Esophagus squamous epithelium (tissue), 5 donors: ENCODE results near the gene ZFP64. TPM values are rescaled to one million over a fixed set of nuclear protein-coding genes. Genes with fewer than 3 reads are reported as not detected.
"Not testable (repeated sequence)": the region's sequence is repeated elsewhere in the genome, so short reads cannot be mapped to it uniquely, and the experiment has no call there.

Source experiments
- DNase-seq: peaks from one replicate; lab custom pipeline; 2025; lab: John Stamatoyannopoulos, UW
- H3K27ac ChIP-seq, 4 donors: fragments of 200-600 bp; sonication (generic); one replicate each; pipeline ENCODE4 v1.5.1; 2016 to 2019; ENCODE audit warnings: mild to moderate bottlenecking in 1 of 4
- H3K27me3 ChIP-seq, 4 donors: fragments of 200-600 bp; sonication (generic); 1 replicate in 3 of 4; 2 replicates in 1 of 4; pipeline versions ENCODE4 v1.5.1 to v1.6.0; 2017 to 2021; ENCODE audit warnings: antibody characterized with exemption in 1 of 4
- H3K36me3 ChIP-seq, 3 donors: fragments of 200-600 bp; sonication (generic); one replicate each; pipeline ENCODE4 v1.5.1; 2016 to 2019
- H3K4me1 ChIP-seq, 3 donors: fragments of 200-600 bp; sonication (generic); one replicate each; pipeline ENCODE4 v1.5.1; 2017 to 2019
- H3K4me3 ChIP-seq, 4 donors: fragments of 200-600 bp; sonication (generic); 1 replicate in 3 of 4; 2 replicates in 1 of 4; pipeline ENCODE4 v1.5.1; 2016 to 2019; ENCODE audit warnings: mild to moderate bottlenecking in 2 of 4, moderate library complexity in 1 of 4
- H3K9me3 ChIP-seq, 3 donors: fragments of 200-600 bp; sonication (generic); one replicate each; pipeline ENCODE4 v1.5.1; 2016 to 2019
- POLR2A ChIP-seq, 4 donors: fragments of 450-650 bp; IDR thresholded peaks; one replicate each; pipeline ENCODE4 v1.6.1; 2017; ENCODE audit warnings: antibody characterized with exemption in 4 of 4, mild to moderate bottlenecking in 4 of 4, moderate library complexity in 3 of 4
- WGBS, 2 donors: methylation state at CpG; one replicate each; pipeline ENCODE4 v1.1.5; 2018; 5-methylcytosine and 5-hydroxymethylcytosine counted together
- intact Hi-C: fragments of 100-400 bp; cut with DNase I; formaldehyde crosslinking; loops from one replicate; pipeline ENCODE4 v1.15.0; 2022
- total RNA-seq, 4 donors: library from RNA; depleted of rRNA; stranded (reverse); fragments of >200 nt; gene quantifications; one replicate each; pipeline ENCODE4 v1.1.0, GENCODE V29; 2016
- TF ChIP-seq, protein P1 (sequence below), 6 experiments: fragments of 450-650 bp in 4 of 6; fragments of 200-600 bp in 2 of 6; sonication (generic) in 2 of 6; IDR thresholded peaks; one replicate each; pipeline ENCODE4 v1.5.1; 2016 to 2019; ENCODE audit warnings: antibody characterized with exemption in 6 of 6, mild to moderate bottlenecking in 4 of 6, moderate library complexity in 4 of 6
- donor health status: DM: yes; HTN: yes; CAD: no.

ZFP64 gene
- total RNA-seq, 4 donors from 2014 or later = 8.9 to 16.2 (median 14.2) TPM

DNA sequence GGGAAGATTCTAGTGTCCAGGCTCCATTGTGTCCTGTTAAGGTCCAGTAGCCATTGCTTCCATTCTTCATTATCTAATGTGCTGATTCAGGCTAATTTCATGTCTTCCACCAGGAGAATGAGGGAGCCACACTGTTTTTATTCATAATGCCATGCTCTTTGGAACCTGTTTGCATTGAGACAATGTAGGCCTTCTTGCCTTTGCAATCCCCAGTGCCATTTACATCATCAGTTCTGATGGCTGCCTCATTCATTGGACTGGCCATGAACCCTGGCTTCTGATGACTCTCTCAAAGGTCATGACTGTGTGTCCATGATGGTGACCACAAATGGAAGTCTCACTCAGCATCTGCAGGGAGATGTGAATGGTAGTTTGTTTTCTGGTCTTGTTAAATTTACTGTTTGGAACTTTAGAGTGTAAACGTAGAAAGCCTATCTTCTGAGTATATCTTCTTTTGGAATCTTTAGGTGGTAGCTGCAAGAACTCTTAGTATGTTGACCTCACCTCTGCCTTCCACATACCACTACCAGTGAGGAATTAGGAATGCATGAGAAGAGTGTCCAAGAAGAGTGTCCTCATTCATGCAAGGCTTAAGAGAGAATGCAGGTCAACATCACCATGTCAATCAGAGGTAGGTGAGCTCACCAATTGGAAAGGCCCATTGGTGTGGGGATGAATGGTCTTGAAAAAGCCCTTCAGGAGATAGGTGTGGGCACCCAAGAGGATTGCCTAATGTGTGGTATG is 42.9 kb upstream of the ZFP64 start:
- Histone ChIP-seq H3K27ac (no peak overlapping the region), H3K4me1 (no peaks in the 10 kb centered on the region), H3K27me3 (no peaks in the 10 kb centered on the region), H3K9me3 (no peaks in the 10 kb centered on the region), H3K4me3 (no peak overlapping the region), H3K36me3 (no peaks in the 10 kb centered on the region)
- TF ChIP-seq, protein P1, sequence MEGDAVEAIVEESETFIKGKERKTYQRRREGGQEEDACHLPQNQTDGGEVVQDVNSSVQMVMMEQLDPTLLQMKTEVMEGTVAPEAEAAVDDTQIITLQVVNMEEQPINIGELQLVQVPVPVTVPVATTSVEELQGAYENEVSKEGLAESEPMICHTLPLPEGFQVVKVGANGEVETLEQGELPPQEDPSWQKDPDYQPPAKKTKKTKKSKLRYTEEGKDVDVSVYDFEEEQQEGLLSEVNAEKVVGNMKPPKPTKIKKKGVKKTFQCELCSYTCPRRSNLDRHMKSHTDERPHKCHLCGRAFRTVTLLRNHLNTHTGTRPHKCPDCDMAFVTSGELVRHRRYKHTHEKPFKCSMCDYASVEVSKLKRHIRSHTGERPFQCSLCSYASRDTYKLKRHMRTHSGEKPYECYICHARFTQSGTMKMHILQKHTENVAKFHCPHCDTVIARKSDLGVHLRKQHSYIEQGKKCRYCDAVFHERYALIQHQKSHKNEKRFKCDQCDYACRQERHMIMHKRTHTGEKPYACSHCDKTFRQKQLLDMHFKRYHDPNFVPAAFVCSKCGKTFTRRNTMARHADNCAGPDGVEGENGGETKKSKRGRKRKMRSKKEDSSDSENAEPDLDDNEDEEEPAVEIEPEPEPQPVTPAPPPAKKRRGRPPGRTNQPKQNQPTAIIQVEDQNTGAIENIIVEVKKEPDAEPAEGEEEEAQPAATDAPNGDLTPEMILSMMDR (IDR thresholded peaks at IDR 0.05) = no peak
- no peak for TF ChIP-seq POLR2A (IDR thresholded peaks at IDR 0.05)
- intact Hi-C loops = no loop called here
- WGBS, 2 donors = 82 to 88% methylated on average over 1 of the region's 1 CpG
- DNase-seq = no peak

DNA sequence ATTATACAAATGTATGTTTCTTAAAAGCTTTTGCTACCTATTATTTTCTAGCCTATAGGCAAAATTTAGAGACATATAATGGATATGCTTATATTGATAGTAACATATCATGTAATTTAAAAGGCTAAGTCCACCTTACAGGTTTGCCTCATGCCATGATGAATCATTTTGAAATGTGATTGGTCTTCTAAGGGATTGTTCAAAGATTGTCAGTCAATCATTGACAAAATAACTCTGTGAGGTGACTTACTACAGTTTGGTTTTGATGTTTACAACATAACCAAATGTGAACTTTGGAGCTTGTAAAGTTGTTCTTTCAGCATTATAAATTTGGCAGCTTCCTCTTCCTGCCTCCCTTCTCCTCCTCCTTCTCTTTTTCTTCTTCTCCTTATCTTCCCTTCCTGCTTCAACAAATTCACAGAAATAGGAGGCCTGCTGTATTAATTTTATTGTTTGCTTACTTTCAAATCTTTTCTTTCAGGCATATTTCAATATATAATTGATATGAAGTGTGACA is 39.7 kb upstream of the ZFP64 start:
- intact Hi-C loops = no loop called here
- no peaks in the 10 kb centered on the region for H3K9me3 ChIP-seq
- H3K27ac ChIP-seq = no peak overlapping the region
- peaks cover 0 to 4% (median 0%) of the 10 kb centered on the region in 4 donors for H3K27me3 ChIP-seq
- H3K36me3 ChIP-seq = no peaks in the 10 kb centered on the region
- H3K4me3 ChIP-seq = no peak overlapping the region
- no peak for DNase-seq
- no peaks in the 10 kb centered on the region for H3K4me1 ChIP-seq
- TF ChIP-seq POLR2A (IDR thresholded peaks at IDR 0.05) = no peak
- TF ChIP-seq, protein P1 (IDR thresholded peaks at IDR 0.05) = no peak

DNA sequence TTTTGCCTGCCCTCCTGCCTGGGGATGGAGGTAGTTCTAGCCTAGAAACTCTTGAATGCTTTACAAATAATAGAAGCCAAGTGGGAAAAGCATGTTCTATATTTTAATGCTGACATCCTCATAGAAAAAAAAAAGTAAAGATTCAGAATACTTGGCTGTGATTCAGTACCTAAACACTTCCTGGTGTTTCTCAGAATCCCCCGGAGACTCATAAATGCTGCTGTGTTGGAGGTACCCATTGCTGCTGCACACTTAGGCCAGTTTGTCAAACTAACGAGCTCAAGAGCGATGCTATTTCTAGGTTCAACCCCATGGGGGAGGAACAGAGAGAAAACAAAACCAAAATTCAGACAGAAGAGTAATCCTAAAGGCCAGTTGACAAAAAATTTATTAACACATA is 38.8 kb upstream of the ZFP64 start:
- intact Hi-C loops = no loop called here
- H3K27me3 ChIP-seq = peaks cover 0 to 4% (median 0%) of the 10 kb centered on the region in 4 donors
- H3K27ac ChIP-seq = no peak overlapping the region
- no peak for DNase-seq
- H3K4me3 ChIP-seq = no peak overlapping the region
- no peaks in the 10 kb centered on the region for H3K9me3 ChIP-seq
- 58 to 63% methylated on average over 3 of the region's 3 CpGs for WGBS, 2 donors
- no peaks in the 10 kb centered on the region for H3K36me3 ChIP-seq
- TF ChIP-seq, protein P1 (IDR thresholded peaks at IDR 0.05) = no peak
- no peak for TF ChIP-seq POLR2A (IDR thresholded peaks at IDR 0.05)
- H3K4me1 ChIP-seq = no peaks in the 10 kb centered on the region

DNA sequence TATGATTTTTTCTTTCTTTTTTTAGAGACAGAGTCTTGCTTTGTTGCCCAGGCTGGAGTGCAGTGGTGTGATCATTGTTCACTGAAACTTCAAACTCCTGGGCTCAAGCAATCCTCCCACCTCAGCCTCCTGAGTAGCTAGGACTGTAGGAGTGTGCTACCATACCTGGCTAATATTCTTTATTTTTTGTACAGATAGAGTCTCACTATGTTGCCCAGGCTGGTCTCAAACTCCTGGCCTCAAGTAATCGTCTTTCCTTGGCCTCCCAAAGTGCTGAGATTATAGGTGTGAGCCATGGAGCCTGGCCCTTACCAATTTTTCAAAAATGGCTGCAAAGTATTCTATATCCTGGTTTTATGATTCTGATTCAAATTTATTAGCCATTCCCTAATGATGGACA is 37.8 kb upstream of the ZFP64 start:
- H3K4me3 ChIP-seq, intact Hi-C loops, H3K9me3 ChIP-seq, H3K4me1 ChIP-seq, H3K27me3 ChIP-seq, H3K27ac ChIP-seq, H3K36me3 ChIP-seq, DNase-seq: not testable (repeated sequence)
- WGBS, 2 donors = 65 to 71% methylated on average over 1 of the region's 1 CpG

DNA sequence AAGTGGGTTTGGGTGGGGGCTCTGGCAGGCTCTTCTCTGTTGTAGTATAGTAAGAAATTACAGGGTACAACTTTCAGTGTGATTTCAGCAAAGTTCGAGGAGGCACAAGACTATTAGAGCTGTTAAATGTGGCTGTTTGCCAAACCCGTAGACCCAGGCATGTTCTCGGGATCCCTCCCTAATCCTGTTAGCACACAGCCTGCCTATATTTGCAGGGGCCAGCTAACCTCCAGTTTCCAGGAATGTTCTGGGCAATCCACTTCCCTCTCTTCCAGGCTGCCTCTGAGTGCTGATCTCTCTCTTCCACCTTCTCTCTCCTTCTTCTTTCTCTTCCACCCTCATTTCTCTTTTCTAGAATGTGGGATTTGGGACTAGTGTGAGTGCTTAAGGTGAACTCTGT is 34.8 kb upstream of the ZFP64 start:
- no peak for DNase-seq
- Histone ChIP-seq H3K9me3 (peaks cover 0 to 3% (median 0%) of the 10 kb centered on the region in 3 donors), H3K36me3 (no peaks in the 10 kb centered on the region), H3K4me1 (no peaks in the 10 kb centered on the region), H3K27ac (no peak overlapping the region), H3K4me3 (no peak overlapping the region), H3K27me3 (peaks cover 0 to 4% (median 0%) of the 10 kb centered on the region in 4 donors)
- intact Hi-C loops = no loop called here
- TF ChIP-seq, protein P1 (IDR thresholded peaks at IDR 0.05) = no peak
- no peak for TF ChIP-seq POLR2A (IDR thresholded peaks at IDR 0.05)
- 14 to 34% methylated on average over 3 of the region's 3 CpGs for WGBS, 2 donors
